KOPT-K1 (cell line): Measurements from ENCODE around the gene TBC1D23.
"Not testable (repeated sequence)": the region's sequence is repeated elsewhere in the genome, so short reads cannot be mapped to it uniquely, and the experiment has no call there.

ENCODE experiments used
- H3K27ac ChIP-seq: fragments of 200-600 bp; sonication (generic); 2 replicates; pipeline ENCODE4 v1.5.1; 2016; ENCODE audit warnings: antibody characterized with exemption, mild to moderate bottlenecking, low read depth, low read length; ENCODE audit not compliant: poor library complexity, severe bottlenecking
- H3K36me3 ChIP-seq: fragments of 200-600 bp; sonication (generic); 2 replicates; pipeline ENCODE4 v1.5.1; 2017; ENCODE audit warnings: antibody characterized with exemption, mild to moderate bottlenecking, low read length, moderate library complexity; ENCODE audit not compliant: insufficient read depth
- H3K9me3 ChIP-seq: fragments of 200-600 bp; sonication (generic); 2 replicates; pipeline ENCODE4 v1.5.1; 2017; ENCODE audit warnings: antibody characterized with exemption, low read length, mild to moderate bottlenecking; ENCODE audit not compliant: insufficient read depth, poor library complexity, severe bottlenecking

TBC1D23 gene

GRCh38 chr3:100336229-100336628, 75.4 kb downstream of the TBC1D23 start:
- not testable (repeated sequence) for H3K9me3 ChIP-seq, H3K27ac ChIP-seq
- H3K36me3 ChIP-seq: peaks cover 15% of the 10 kb centered on the region; the same call in 1 of the 2 replicates

- Histone ChIP-seq H3K9me3 (no peaks in the 10 kb centered on the region), H3K27ac (no peak overlapping the region), H3K36me3 (peaks cover 33% of the 10 kb centered on the region)
Measured at GRCh38 chr3:100338911-100339310, 78.1 kb downstream of the TBC1D23 start.

- Histone ChIP-seq H3K27ac (no peak overlapping the region), H3K9me3 (no peaks in the 10 kb centered on the region), H3K36me3 (peaks cover 37% of the 10 kb centered on the region)
Measured at GRCh38 chr3:100339786-100340185, 79.0 kb downstream of the TBC1D23 start.

- Histone ChIP-seq H3K36me3 (peaks cover 43% of the 10 kb centered on the region), H3K27ac (no peak overlapping the region), H3K9me3 (no peaks in the 10 kb centered on the region)
Measured at GRCh38 chr3:100340527-100340926, 79.7 kb downstream of the TBC1D23 start.

- no peaks in the 10 kb centered on the region for H3K9me3 ChIP-seq
- no peak overlapping the region for H3K27ac ChIP-seq
- peaks cover 78% of the 10 kb centered on the region for H3K36me3 ChIP-seq
Measured at GRCh38 chr3:100348727-100349126, 87.9 kb downstream of the TBC1D23 start.

GRCh38 chr3:100351770-100352169, 91.0 kb downstream of the TBC1D23 start:
- H3K36me3 ChIP-seq: peaks cover 80% of the 10 kb centered on the region
- not testable (repeated sequence) for H3K27ac ChIP-seq, H3K9me3 ChIP-seq

- Histone ChIP-seq H3K27ac (no peak overlapping the region), H3K36me3 (peaks cover 79% of the 10 kb centered on the region), H3K9me3 (no peaks in the 10 kb centered on the region)
Measured at GRCh38 chr3:100352296-100353231, 91.8 kb downstream of the TBC1D23 start.

- peaks cover 59% of the 10 kb centered on the region for H3K36me3 ChIP-seq
- H3K9me3 ChIP-seq: no peaks in the 10 kb centered on the region
- H3K27ac ChIP-seq: no peak overlapping the region
Measured at GRCh38 chr3:100354850-100355249, 94.1 kb downstream of the TBC1D23 start.

GRCh38 chr3:100358413-100358812, 97.6 kb downstream of the TBC1D23 start:
- H3K36me3 ChIP-seq: peaks cover 72% of the 10 kb centered on the region
- H3K27ac ChIP-seq: no peak overlapping the region
- no peaks in the 10 kb centered on the region for H3K9me3 ChIP-seq

- no peak overlapping the region for H3K27ac ChIP-seq
- peaks cover 72% of the 10 kb centered on the region for H3K36me3 ChIP-seq
- no peaks in the 10 kb centered on the region for H3K9me3 ChIP-seq
Measured at GRCh38 chr3:100359035-100359434, 98.2 kb downstream of the TBC1D23 start.

- H3K27ac ChIP-seq: no peak overlapping the region
- peaks cover 72% of the 10 kb centered on the region for H3K36me3 ChIP-seq
- H3K9me3 ChIP-seq: no peaks in the 10 kb centered on the region
Measured at GRCh38 chr3:100360757-100361496, 100.1 kb downstream of the TBC1D23 start.

- Histone ChIP-seq H3K36me3 (peaks cover 77% of the 10 kb centered on the region), H3K9me3 (no peaks in the 10 kb centered on the region), H3K27ac (no peak overlapping the region)
Measured at GRCh38 chr3:100361897-100362296, 101.1 kb downstream of the TBC1D23 start.

- no peak overlapping the region for H3K27ac ChIP-seq
- H3K36me3 ChIP-seq: peaks cover 98% of the 10 kb centered on the region
- no peaks in the 10 kb centered on the region for H3K9me3 ChIP-seq
Measured at GRCh38 chr3:100364421-100364820, 103.6 kb downstream of the TBC1D23 start.

GRCh38 chr3:100366424-100366823, 105.6 kb downstream of the TBC1D23 start:
- H3K36me3 ChIP-seq: peaks cover 100% of the 10 kb centered on the region
- no peaks in the 10 kb centered on the region for H3K9me3 ChIP-seq
- H3K27ac ChIP-seq: no peak overlapping the region

GRCh38 chr3:100368441-100368840, 107.6 kb downstream of the TBC1D23 start:
- H3K36me3 ChIP-seq: peaks cover 99% of the 10 kb centered on the region
- no peak overlapping the region for H3K27ac ChIP-seq
- H3K9me3 ChIP-seq: no peaks in the 10 kb centered on the region
